ENCODE data around the gene USP24. TPM values are rescaled to one million over a fixed set of nuclear protein-coding genes. Genes with fewer than 3 reads are reported as not detected.
"Not testable (repeated sequence)": the region's sequence is repeated elsewhere in the genome, so short reads cannot be mapped to it uniquely, and the experiment has no call there.

Gene USP24
- total RNA-seq, 1 donor from 2014 or later: 40.9 TPM

DNA sequence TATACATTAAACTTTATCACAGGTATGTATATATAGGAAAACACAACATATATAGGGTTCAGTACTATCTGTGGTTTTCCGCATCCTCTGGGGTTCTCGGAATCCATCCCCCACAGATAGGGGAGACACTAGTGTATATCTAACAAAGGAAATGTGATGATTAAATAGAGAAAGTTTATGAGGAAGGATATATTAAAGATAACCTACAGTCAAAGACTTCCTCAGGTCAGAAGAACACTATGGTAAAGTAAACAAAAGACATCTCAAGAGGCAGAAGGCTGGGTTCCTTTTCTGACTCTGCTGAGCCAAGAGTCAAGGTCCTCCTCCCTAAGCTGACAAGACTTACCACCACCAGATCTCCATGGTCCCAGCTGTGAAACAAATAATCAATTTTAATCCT is 12.1 kb downstream of the USP24 start:
- intact Hi-C loops (cut with micrococcal nuclease): no loop called here

GRCh38 chr1:55200667-55201066 is 14.5 kb downstream of the USP24 start:
- intact Hi-C loops (cut with micrococcal nuclease): no loop called here

DNA sequence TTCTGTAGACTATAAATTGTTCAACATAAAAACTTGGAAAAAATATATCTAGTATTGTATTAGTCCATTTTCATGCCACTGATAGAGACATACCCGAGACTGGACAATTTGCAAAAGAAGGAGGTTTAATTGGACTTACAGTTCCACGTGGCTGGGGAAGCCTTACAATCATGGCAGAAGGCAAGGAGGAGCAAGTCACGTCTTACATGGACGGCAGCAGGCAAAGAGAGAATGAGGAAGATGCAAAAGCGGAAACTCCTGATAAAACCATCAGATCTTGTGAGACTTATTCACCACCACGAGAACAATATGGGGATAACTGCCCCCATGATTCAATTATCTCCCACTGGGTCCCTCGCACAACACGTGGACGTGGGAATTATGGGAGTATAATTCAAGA is 15.4 kb downstream of the USP24 start:
- intact Hi-C loops (cut with micrococcal nuclease): not testable (repeated sequence)

DNA sequence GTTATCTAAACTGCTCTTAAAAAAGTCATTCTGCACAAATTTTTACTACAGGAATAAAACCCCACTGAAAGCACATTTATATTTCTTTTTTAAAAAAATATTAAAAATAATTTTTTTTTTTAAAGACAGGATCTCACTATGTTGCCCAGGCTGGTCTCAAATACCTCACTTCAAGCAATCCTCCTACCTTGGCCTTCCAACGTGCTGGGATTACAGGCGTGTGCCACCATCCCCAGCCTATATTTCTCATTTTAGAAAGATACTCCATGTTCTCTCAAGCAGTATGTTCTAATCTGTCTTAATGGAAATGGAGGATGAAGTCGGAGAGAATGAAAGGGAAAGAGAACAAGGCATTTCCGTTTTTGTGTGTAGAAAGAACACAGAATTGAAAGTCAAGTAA is 17.1 kb downstream of the USP24 start:
- intact Hi-C loops (cut with micrococcal nuclease): no loop called here

DNA sequence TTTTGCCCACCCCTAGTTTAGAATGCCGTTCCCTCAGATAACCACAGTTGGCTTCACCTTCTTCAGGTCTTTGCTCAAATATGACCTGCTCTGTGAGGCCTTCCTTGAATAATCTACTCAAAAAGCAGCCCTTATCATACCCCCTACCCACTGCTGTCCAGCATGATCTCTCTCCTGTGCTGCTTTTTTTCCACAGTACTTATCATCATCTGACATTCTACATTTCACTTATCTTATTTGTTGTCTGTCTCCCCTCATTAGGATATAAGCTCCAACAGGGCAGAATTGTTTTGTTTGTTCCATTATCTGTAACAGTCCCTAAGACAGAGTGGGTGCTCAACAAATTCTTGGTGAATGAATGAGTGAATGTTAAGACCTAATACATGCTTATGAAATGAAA is 18.1 kb downstream of the USP24 start:
- intact Hi-C loops (cut with micrococcal nuclease): no loop called here

GRCh38 chr1:55196433-55197035 is 18.6 kb downstream of the USP24 start:
- intact Hi-C loops (cut with micrococcal nuclease): no loop called here

- intact Hi-C loops (cut with micrococcal nuclease): no loop called here
Measured at GRCh38 chr1:55195521-55196233, 19.5 kb downstream of the USP24 start.

DNA sequence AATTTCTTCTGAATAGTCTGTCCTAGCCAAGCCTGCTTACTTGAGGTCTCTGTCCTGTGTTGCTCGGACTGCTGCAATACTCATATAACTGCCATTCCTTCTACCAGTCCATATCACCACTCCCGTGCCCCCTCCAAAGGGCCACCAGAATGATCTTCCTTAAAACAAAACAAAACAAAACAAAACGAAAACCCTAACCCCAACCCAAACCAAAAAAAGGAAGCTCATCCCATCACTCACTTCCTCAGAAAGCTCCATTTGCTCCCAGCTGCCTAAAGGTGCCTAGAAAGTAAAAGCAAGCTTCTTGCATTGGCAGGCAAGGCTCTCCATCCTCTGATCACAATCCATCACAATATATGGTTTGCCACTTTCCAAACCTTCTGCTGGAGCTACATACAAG is 20.3 kb downstream of the USP24 start:
- intact Hi-C loops (cut with micrococcal nuclease): no loop called here

DNA sequence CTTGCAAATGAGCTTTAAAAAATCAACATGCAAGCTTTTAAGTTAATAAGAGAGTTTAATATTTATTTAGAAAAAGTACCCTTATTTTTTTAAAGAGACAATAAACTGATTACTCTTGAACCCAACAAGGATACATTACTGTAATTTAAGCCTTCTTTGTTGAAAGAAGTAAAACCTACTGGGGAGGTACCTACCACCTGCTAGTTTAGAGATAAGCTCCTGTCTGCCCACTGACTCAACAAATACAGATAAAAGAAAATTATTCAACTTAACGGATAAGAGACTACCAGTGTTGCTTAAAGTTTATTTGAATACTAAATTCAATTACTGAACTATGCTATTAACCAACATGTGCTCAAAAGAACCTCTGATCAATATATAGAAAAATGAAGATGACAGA is 23.1 kb downstream of the USP24 start:
- intact Hi-C loops (cut with micrococcal nuclease): no loop called here

GRCh38 chr1:55191219-55191952 is 23.8 kb downstream of the USP24 start:
- intact Hi-C loops (cut with micrococcal nuclease): not testable (repeated sequence)

DNA sequence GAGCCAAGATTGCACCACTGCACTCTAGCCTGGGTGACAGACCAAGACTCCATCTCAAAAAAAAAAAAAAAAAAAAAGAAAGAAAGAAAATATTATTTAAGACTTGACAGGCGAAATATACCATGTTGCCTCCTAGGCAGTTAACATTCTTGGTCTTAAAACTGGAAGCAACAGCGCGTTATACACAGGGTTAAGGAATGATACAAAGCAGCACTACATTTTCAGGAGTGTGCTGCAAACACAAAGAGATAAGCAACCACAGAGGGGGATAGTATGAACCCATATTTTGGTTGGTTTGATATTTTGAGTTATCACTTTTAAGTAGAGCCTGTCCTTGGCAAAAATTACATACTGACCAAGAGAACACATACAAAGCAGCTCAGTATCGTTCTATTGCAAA is 25.1 kb downstream of the USP24 start:
- intact Hi-C loops (cut with micrococcal nuclease): no loop called here

GRCh38 chr1:55188909-55189308 is 26.3 kb downstream of the USP24 start:
- intact Hi-C loops (cut with micrococcal nuclease): no loop called here

DNA sequence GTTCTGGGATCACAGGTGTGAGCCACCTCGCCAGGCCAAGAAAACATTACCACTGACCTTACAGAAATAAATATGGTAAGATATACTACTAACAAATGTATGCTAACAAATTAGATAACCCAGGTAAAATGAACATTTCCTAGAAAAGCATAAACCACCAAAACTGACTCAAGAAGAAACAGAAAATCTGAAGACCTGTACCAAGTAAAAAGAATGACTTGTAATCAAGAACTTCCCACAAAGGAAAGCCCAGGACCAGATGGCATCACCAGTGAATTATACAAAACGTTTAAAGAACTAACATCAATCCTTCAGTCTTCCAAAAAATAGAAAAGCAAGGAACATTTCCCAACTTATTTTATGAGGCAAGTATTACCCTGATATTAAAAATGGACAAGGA is 29.3 kb downstream of the USP24 start:
- intact Hi-C loops (cut with micrococcal nuclease): no loop called here

- intact Hi-C loops (cut with micrococcal nuclease): no loop called here
Measured at GRCh38 chr1:55184859-55185258, 30.3 kb downstream of the USP24 start.

DNA sequence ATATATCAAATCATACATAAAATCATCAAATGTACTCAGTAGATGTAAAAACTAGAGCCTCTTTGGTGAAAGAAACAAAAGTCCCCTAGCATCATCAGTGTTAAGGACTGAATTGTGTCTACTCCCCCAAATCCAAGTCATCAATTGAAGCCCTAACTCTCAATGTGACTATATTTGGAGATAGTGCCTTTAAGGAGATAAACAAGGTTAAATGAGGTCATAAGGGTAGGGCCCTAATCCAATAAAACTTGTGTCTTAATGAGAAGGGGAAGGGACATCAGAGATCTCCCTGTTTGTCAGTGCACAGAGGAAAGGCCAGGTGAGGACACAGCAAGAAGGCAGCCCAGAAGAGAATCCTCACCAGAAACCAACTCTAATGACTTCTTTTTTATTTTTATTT is 33.5 kb downstream of the USP24 start:
- intact Hi-C loops (cut with micrococcal nuclease): no loop called here

DNA sequence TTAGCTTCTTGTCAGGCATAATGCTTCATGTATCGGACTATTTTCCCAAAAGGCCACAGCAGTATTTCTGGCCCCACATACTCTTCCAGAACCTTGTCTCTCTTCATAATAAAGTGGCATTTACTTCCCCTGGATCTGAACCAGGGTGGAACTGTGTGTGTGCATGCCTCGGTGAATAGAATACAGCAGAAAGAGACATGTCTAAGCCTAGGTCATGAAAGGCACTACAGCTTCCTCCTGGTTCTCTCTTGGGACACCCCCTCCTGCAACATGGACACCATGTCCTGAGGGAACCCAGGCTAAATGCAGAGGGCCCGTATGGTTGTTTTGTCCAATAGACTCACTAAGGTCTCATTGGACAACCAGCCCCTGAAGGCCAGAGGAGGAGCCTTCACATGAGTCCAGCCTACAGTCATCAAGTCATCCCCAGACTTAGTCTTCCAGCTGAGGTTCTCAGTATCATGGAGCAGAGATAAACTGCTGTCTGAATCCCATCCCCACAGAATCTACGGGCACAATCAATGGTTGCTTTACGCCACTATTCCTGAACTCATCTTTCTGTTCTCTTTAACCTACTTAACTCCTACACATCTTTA is 35.0 kb downstream of the USP24 start:
- intact Hi-C loops (cut with micrococcal nuclease): no loop called here

DNA sequence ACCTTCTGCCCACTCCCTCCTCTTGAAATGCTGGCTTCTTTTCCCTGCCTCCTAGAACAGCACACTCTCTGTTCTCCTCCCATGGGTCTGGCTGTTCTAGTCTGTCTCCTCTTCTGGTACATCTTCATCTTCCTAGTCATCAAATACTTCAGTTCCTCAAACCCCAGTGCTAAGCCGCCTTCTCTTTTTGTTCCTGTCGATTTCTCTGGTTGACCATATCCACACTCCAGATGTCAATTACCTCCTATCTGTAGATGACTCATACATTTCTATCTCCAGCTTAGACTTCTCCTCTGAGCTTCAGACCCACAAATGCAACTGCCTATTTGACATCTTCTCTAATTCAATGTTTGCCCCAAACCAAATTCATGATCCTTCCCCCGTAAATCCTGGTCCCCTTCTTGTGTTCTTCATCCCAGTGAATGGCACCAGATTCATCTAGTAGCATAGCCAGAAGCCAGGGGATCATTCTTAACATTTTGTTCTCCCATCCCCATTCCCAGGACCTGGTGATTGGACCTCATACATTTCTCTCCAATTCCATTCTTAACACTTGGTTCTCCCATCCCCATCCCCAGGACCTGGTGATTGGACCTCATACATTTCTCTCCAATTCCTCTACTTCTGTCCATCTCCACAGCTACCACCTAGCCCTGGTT is 35.9 kb downstream of the USP24 start:
- intact Hi-C loops (cut with micrococcal nuclease): no loop called here

- intact Hi-C loops (cut with micrococcal nuclease): no loop called here
Measured at GRCh38 chr1:55172687-55173086, 42.5 kb downstream of the USP24 start.

GRCh38 chr1:55172272-55172671 is 42.9 kb downstream of the USP24 start:
- intact Hi-C loops (cut with micrococcal nuclease): no loop called here

DNA sequence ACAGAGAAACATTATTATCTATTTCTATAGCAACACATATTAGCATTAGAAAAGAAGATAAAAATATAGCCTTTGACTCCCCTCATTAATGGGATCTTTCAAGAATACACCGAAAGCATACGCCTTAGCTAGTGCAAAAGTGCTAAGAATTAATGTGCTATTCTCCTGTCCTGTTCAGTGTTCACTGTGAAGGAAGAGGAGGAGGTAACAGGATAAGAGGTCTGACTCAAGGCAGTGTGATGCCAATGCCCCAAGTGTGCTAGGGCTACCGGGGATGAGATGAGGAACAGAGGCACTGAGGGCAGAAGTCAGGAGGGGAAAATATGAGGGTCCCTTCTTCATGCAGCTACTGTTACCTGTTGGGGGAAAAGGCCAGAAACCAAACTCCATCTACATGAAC is 43.5 kb downstream of the USP24 start:
- intact Hi-C loops (cut with micrococcal nuclease): no loop called here

DNA sequence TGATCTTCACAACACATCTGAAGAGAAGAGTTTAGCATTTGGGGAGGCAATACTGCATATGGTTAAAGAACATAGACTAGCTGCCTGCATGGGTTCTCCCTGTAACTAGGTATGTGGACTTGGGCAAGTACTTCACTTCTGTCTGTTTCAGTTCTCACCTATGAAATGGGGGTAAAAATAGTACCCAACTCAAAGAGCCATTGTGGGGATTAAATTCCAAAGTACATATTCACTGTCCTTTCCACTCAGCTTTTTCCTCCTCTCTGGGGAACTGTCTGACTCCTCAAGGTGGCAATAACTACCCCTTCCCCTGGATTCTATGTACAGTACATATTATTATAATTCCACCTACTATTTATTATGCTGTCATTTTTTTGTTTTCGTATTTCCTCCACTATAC is 44.7 kb downstream of the USP24 start:
- intact Hi-C loops (cut with micrococcal nuclease): no loop called here

GRCh38 chr1:55169126-55169525 is 46.0 kb downstream of the USP24 start:
- intact Hi-C loops (cut with micrococcal nuclease): no loop called here
